T-helper 22 cell (primary cell): Measurements from ENCODE around the gene CYP2C19.
"Not testable (repeated sequence)": the region's sequence is repeated elsewhere in the genome, so short reads cannot be mapped to it uniquely, and the experiment has no call there.

Experiments used
- DNase-seq: peaks from one replicate; pipeline ENCODE4 v3.0.0-alpha.2; 2020; ENCODE audit warnings: low read depth

The CYP2C19 gene

DNA sequence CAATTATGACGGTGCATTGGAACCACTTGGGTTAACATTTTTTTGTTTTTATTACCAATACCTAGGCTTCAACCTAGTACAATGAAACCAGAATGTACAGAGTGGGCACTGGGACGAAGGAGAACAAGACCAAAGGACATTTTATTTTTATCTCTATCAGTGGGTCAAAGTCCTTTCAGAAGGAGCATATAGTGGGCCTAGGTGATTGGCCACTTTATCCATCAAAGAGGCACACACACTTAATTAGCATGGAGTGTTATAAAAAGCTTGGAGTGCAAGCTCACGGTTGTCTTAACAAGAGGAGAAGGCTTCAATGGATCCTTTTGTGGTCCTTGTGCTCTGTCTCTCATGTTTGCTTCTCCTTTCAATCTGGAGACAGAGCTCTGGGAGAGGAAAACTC, at the start of gene CYP2C19:
Gene CYP2C19 (plus strand): TSS at position 289 of the 400 bp plus-strand sequence. CDS start 25 bp downstream, at position 314.
- no peak for DNase-seq

DNA sequence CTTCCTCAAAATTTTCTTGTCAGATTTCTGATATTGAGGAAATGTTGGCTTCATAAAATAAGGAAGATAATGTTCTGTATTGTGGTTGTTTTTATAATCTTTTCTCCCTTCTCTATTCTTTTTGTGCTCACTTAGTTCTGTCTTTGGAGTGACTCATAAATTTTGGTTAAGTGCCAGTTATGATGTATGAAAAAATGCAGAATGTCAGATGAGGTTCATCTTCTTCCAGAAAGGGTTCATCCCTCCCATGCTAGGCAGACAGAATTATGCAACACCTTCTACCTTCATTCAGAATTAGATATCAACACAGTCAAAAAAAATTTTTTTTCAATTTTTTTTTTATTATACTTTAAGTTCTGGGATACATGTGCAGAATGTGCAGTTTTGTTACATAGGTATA, 36.6 kb upstream of the CYP2C19 start:
- DNase-seq: no peak

DNA sequence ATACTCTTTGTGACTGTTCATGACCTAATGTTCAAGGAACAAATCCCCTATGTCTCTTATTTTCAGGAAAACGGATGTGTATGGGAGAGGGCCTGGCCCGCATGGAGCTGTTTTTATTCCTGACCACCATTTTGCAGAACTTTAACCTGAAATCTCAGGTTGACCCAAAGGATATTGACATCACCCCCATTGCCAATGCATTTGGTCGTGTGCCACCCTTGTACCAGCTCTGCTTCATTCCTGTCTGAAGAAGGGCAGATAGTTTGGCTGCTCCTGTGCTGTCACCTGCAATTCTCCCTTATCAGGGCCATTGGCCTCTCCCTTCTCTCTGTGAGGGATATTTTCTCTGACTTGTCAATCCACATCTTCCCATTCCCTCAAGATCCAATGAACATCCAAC, 27.3 kb upstream of the CYP2C19 start:
- no peak for DNase-seq

DNA sequence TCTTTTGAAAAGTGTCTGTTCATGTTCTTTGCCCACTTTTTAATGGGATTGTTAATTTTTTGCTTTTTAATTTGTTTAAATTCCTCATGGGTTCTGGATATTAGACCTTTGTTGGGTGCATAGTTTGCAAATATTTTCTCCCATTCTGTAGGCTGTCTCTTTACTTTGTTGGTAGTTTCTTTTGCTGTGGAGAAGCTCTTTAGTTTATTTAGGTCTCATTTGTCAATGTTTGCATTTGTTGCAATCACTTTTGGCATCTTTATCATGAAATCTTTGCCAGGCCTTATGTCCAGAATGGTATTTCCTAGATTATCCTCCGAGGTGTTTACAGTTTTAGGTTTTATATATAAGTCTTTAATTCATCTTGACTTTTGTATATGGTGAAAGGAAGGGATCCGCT, 23.9 kb upstream of the CYP2C19 start:
- DNase-seq: no peak

DNA sequence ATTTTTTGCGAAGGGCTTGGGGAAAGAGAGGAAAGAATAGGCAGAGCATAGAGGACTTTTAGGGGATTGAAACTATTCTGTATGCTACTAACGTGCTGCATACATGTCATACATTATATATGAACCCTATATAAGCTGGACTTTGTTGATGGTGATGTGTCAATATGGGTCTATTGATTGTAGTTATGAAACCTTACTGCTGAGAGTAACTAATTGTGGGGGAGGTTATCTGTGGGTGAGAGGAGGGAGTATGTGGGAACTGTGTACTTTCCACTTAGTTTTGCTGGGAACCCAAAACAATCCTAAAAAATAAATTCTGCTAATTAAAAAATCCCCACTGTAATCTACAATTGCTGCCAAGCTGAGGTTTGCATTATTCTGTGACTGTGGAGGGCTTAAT, 15.3 kb upstream of the CYP2C19 start:
- DNase-seq: no peak

DNA sequence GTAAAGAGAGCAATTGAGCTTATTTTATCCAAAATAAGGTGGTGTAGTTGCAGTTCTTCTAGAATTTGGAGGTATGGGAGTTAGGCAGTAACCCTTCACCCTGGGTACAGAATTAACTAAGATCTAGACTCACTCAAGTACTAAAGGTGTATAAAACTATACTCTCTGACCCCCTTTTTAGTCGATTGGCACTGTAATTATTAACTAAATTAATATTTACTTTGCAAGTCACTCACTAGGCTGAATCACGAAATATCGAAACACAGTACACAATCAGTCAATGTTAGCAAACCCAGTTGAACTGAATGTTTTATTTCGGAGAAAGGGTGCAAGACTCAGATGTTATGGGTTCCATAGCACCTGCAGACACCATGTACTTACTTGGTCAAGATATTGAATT, 14.6 kb upstream of the CYP2C19 start:
- DNase-seq: no peak

DNA sequence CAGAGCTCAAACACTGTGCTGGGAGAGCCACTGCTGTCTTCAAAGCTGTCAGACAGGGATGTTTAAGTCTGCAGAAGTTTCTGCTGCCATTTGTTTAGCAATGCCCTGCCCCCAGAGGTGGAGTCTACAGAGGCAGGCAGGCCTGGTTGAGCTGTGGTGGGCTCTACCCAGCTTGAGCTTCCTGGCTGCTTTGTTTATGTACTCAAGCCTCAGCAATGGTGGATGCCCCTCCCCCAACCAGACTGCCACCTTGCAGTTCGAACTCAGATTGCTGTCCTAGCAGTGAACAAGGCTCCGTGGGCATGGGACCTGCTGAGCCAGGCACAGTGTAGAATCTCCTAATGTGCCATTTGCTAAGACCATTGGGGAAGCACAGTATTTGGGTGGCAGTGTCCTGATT, 4.6 kb upstream of the CYP2C19 start:
- no peak for DNase-seq

DNA sequence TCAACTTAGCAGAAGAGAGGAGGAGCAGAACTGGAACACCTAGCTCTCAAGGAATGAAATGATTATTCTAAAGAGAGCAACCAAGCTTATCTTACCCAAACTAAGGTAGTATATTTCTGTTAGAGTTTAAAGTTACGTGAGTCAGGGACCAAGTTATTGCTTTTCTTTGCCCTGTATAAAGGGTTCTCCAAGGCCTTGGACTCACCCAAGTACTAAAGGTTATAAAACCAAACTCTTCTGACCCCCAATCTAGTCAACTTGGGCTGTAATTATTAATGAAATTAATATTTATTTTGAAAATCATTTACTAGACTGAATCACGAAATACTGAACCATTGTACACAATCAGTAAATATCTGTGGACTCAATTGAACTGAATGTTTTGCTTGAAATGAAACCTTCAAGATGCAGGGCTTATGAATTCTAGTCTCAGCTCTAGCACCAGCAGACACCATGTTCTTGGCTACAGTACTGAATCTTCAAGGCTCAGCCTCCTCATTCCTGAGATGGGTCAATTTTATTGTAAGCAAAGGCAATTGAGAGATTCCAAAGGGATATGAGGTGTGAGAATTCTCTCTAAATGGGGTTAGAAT, 1.8 kb upstream of the CYP2C19 start:
- no peak for DNase-seq

DNA sequence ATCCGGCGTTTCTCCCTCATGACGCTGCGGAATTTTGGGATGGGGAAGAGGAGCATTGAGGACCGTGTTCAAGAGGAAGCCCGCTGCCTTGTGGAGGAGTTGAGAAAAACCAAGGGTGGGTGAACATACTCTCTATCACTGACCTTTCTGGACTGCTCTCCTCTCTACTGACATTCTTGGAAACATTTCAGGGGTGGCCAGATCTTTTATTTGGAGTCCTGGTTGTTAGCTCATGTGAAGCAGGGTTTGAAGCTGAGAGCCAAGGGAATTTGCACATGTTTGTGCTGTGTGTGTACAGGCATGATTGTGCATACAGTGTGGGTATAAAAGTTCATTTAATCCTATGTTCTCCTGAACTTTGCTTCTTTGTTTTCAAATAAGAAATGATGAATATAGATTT, 12.9 kb downstream of the CYP2C19 start:
- not testable (repeated sequence) for DNase-seq

DNA sequence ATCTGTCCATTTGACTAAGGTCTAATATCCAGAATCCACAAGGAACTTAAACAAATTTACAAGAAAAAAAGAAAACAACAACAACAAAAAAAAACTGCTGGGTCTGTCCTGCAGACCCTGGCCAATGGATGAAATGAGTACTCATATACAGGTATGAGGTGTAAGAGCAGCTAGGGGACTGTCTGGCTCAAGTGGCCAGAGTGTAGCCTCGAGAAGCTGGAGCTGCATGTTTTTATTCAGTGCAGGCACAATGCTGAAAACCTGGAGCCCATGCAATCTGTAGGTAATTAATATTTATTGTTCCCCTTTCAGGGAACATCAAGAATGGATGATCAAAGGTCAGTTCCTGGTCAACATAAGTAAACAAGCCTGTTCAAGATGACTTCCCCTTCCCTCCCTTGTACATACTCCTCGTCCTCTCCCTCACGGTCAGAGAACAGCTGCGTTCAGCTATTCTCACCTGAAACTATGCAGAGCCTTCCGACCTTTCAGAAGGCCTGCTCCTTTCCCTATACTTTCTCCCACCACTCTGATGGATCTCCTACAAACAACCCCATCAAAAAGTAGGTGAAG, 15.5 kb downstream of the CYP2C19 start:
- no peak for DNase-seq

DNA sequence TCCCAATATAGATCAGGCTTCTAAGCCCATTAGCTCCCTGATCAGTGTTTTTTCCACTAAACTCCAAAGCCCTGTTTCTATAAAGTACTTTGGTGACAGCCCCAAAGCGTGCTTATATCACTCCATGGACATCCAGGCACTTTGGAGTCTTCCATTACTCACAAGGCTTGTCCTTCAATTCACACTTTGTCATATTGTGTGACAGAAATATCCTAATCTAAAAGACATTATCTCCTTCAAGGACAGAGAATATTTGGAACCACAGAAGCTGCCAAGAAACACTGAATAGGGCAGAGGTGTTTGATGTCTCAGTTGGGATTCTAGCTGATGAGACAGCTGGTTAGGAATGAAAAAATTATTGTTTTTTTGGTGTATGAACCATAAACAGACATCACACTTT, 18.4 kb downstream of the CYP2C19 start:
- no peak for DNase-seq

DNA sequence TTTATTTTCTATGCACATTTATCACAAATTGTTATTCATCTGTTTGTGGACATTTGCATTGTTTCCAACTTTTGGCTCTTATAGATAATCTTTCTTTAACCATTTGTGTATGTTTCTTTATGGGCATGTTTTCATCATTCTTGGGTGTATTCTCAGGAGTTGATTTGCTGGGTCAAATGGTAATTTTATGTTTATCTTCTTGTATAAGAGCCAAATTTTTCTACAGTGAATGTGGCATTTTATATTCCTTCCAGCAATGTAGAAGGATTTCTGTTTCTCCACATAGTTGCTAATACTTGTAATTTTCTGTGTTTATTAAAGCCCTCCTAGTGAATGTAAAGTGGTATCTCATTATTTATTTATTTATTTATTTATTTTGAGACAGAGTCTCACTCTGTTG, 21.8 kb downstream of the CYP2C19 start:
- no peak for DNase-seq

DNA sequence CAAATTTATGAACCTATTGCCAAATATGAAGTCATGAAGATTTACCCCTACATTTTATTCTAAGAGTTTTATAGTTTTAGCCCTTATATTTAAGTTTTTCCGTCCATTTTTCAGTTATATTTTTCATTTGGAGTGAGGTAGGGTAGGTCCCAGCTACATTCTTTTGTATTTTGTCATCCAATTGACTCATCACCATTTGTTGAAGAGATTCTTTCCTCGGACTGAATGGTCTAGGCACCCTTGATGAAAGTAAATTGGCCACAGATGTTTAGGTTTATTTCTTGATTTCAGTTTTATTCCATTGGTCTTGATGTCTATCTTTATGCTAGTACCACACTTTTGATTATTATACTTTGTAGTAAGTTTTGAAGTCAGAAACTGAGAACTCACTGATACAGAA, 22.7 kb downstream of the CYP2C19 start:
- DNase-seq: no peak

DNA sequence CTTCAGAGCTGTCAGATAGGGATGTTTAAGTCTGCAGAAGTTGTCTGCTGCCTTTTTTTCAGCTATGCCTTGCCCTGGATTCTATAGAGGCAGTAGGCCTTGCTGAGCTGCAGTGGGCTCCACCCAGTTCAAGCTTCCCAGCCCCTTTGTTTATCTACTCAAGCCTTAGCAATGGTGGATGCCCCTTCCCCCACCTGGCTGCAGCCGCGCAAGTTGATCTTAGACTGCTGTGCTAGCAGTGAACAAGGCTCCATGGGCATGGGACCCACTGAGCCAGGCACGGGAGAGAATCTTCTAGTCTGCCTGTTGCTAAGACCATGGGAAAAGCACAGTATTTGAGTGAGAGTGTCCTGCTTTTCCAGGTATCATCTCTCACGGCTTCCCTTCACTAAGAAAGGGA, 38.1 kb downstream of the CYP2C19 start:
- not testable (repeated sequence) for DNase-seq

DNA sequence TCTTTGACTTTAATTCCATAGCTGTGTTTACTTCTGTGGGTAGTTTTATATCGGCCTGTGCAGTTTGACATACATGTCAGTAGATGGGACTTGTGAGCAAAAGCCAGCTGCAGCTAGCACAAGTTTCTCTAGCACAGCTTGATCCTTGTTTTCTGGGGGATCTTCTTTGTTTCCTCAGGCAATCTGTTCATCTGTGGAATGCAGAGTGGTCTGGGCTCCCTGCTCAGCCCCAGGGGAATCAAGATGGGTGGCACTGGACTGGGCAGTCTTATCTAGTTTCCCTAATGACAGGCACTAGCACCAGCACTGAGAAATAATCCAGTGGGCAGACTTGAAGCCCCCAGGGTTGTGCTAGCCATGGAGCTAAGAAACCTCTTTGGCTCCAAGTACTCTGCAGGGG, 40.8 kb downstream of the CYP2C19 start:
- DNase-seq: no peak

DNA sequence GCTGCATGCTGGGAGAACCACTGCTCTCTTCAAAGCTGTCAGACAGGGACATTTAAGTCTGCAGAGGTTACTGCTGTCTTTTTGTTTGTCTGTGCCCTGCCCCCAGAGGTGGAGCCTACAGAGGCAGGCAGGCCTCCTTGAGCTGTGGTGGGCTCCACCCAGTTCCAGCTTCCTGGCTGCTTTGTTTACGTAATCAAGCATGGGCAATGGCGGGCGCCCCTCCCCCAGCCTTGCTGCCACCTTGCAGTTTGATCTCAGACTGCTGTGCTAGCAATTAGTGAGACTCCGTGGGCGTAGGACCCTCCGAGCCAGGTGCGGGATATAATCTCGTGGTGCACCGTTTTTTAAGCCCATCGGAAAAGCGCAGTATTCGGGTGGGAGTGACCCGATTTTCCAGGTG, 67.5 kb downstream of the CYP2C19 start:
- DNase-seq: not testable (repeated sequence)

DNA sequence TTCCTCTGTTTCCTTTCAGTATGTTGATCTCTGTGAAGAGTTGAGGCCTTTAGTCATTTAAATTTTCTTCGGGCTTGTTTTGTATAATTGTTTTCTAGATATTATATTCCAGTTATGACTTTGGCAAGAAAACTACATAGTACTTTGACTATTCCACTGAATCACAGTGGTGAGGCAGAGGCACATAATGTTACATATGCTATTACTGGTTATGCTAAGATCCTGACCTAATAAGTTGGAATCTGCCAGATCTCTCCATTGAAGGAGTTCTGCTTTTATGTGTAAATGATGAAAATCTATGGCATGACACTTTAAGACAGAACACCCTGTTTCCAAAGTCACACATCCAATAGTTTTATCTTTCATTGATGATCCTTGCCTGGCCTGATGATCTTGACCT, 83.7 kb downstream of the CYP2C19 start:
- no peak for DNase-seq

DNA sequence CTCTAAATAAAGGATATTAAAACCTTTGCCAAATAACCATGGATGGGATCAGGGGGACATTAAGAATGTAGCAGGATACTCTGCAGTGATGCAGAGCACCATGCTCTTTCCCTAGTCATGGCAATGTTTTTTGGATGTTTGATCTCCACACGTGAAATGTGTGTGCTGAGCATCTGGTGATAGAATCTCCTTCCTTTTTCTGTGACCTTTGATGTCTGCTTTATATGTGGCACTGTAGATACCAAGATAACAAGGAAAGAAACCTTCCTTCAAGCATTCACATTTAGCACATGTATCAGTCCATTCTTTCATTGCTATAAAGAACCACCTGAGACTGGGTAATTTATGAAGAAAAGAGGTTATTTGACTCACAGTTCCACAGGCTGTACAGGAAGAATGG, 88.3 kb downstream of the CYP2C19 start:
- no peak for DNase-seq

DNA sequence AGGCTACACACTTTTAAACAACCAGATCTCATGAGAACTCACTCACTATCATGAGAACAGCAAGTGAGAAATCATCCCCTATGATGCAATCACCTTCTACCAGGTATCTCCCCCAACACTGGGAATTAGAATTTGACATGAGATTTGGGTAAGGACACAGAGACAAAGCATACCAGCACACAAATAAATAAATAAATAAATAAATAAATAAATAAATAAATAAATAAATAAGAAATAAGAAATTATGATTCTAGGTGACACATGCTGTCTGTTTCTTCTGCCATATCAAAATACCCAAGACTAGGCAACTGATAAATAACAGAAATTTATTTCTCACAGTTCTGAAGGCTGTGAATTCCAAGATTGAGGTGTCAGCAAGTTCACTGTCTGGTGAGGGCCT, 88.8 kb downstream of the CYP2C19 start:
- DNase-seq: no peak

DNA sequence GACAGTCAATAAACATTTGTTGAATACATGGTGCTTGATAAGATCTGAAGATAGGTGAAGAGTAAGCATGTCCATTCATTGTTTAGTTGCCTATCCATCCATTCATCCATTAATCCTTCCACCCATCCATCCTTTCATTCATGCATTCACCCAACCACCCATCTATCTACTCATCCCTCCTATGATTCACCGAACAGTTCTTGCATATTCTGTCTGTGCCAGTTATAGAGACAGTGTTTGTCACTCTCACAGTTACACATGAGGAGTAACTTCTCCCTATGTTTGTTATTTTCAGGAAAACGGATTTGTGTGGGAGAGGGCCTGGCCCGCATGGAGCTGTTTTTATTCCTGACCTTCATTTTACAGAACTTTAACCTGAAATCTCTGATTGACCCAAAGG, 90.0 kb downstream of the CYP2C19 start:
- no peak for DNase-seq

DNA sequence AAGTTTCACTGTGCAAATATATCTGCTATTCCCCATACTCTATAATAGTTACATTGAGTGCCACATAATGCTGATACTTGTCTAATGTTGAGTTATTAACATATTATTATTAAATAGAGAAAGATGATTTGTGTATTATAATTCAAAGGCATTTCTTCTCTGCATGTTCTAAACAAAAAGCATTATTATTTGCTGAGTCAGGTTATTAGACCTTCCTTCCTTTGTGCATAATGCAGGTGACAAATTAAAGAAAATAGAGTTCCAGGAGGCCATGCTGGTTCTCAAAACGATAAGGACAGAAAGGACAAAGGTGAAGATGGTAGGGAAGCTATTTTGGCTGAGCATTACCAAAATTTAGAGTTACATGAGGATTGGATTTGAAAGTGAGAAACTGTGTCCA, 90.6 kb downstream of the CYP2C19 start:
- no peak for DNase-seq

DNA sequence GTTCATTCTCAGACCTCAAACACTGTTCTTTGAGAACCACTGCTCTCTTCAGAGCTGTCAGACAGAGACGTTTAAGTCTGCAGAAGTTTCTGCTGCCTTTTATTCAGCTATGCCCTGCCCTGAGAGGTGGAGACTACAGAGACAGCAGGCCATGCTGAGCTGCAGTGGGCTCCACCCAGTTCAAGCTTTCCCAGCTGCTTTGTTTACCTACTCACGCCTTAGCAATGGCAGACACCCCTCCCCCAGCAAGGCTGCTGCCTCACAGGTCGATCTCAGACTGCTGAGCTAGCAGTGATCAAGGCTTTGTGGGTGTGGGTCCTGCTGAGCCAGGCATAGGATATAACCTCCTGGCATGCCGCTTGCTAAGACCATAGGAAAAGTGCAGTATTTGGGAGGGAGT, 95.5 kb downstream of the CYP2C19 start:
- DNase-seq: no peak

DNA sequence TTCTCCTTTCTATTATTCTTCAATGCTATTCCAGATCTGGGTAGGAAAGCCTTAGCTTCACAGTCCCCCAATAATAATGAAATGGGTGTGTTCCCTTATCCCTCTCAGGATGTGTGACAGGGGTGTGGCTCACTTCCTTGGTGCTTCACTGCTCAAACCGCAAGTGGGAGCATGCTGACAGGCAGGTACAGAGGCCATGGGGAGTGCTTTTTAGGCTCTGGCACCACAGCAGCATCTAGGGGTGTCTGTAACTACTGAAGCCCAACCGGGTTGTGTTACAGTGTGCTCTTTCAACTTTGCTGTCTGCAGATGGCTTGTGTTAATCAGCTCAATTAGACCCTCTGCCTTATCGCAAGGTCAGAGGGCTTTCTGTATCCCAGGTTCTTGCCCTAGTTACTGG, 96.6 kb downstream of the CYP2C19 start:
- no peak for DNase-seq

DNA sequence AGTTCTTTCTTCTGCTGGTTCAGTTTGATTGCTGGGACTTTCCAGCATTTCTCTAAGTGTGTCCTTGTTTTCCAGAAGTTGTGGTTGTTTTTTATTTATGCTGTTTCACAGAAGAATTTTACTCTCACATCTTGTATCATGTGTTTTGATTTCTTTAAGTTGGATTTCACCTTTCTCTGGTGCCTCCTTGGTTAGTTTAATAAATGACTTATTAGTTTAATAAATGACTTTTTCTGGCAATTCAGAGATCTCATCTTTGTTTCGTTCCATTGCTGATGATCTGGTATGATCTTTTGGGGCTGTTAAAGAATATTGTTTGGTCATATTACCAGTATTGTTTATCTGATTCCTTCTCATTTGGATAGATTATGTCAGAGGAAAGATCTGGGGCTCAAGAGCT, 116.2 kb downstream of the CYP2C19 start:
- DNase-seq: no peak

DNA sequence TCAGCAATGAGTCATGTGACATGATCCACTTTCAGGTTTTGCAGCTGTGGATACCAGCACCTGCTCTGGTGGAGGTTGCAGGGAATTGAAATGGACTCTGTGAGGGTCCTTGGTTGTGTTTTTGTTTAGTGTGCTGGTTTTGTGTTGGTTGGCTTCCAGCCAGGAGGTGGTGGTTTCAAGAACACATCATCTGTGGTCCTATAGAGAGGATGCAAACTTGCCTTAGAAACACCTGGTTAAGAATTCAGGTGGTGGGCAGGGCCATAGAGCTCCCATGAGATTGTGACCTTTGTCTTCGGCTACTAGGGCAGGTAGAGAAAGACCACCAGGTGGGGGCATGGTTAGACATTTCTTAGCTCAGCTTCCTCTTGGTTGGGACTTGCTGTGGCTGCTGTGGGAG, 116.7 kb downstream of the CYP2C19 start:
- no peak for DNase-seq
